HepG2 (cell line): Measurements from ENCODE around the gene COPB2. TPM values are rescaled to one million over a fixed set of nuclear protein-coding genes. Genes with fewer than 3 reads are reported as not detected.

Experiments
- AKAP8 ChIP-seq: sonication (generic); formaldehyde crosslinking; IDR thresholded peaks from 2 replicates; pipeline ENCODE4 v1.5.1; 2020; ENCODE audit warnings: mild to moderate bottlenecking, missing genetic modification reagents
- CREM ChIP-seq, 2 experiments: sonication (generic) in 1 of 2; formaldehyde crosslinking in 1 of 2; IDR thresholded peaks; 2 replicates each; pipeline versions ENCODE4 v1.4.0 to v1.6.1; 2016 to 2020; ENCODE audit warnings: antibody characterized with exemption in 1 of 2, mild to moderate bottlenecking in 1 of 2, missing genetic modification reagents in 1 of 2
- HNRNPH1 ChIP-seq: fragments of 200-400 bp; formaldehyde crosslinking; optimal IDR thresholded peaks from 2 replicates; pipeline ENCODE3; 2017; ENCODE audit warnings: mild to moderate bottlenecking, low read depth, low read length
- KDM5A ChIP-seq: fragments of 200-600 bp; sonication (generic); IDR thresholded peaks from 2 replicates; pipeline ENCODE4 v1.7.0; 2018; ENCODE audit warnings: antibody characterized with exemption, mild to moderate bottlenecking, low read length, borderline replicate concordance
- KLF11 ChIP-seq: IDR thresholded peaks from 2 replicates; pipeline ENCODE4 v1.6.1; 2016; ENCODE audit warnings: missing compliant biosample characterization
- MED13 ChIP-seq: sonication (generic); formaldehyde crosslinking; IDR thresholded peaks from 2 replicates; pipeline ENCODE4 v1.5.0; 2020; ENCODE audit warnings: missing genetic modification reagents
- MIER3 ChIP-seq: IDR thresholded peaks from 2 replicates; pipeline ENCODE4 v1.6.1; 2016; ENCODE audit warnings: missing compliant biosample characterization, borderline replicate concordance
- RFXANK ChIP-seq: IDR thresholded peaks from 2 replicates; pipeline ENCODE4 v1.6.1; 2016
- SMAD1 ChIP-seq: sonication (generic); formaldehyde crosslinking; IDR thresholded peaks from 2 replicates; pipeline ENCODE4 v1.4.0; 2020; ENCODE audit warnings: missing genetic modification reagents, low read depth, mild to moderate bottlenecking, borderline replicate concordance
- SRSF4 ChIP-seq: fragments of 200-400 bp; formaldehyde crosslinking; IDR thresholded peaks from one replicate; pipeline ENCODE4 v1.6.1; 2018; ENCODE audit warnings: mild to moderate bottlenecking, low read depth, low read length, moderate library complexity; ENCODE audit not compliant: poor library complexity, severe bottlenecking
- ZNF253 ChIP-seq: sonication (generic); formaldehyde crosslinking; IDR thresholded peaks from 2 replicates; pipeline ENCODE4 v1.8.0; 2022; ENCODE audit warnings: mild to moderate bottlenecking, missing genetic modification reagents, borderline replicate concordance
- ZNF3 ChIP-seq: IDR thresholded peaks from 2 replicates; pipeline ENCODE4 v1.7.0; 2017; ENCODE audit warnings: inconsistent platforms
- ZNF558 ChIP-seq: sonication (generic); formaldehyde crosslinking; IDR thresholded peaks from 2 replicates; pipeline ENCODE4 v1.9.0; 2022; ENCODE audit warnings: mild to moderate bottlenecking, missing genetic modification reagents, borderline replicate concordance
- ZNF720 ChIP-seq: sonication (generic); formaldehyde crosslinking; IDR thresholded peaks from 2 replicates; pipeline ENCODE4 v1.4.0; 2020; ENCODE audit warnings: missing genetic modification reagents
- ZNF773 ChIP-seq: sonication (generic); formaldehyde crosslinking; IDR thresholded peaks from 2 replicates; pipeline ENCODE4 v1.4.0; 2020; ENCODE audit warnings: missing genetic modification reagents, borderline replicate concordance
- polyA plus RNA-seq, 8 experiments: library from polyadenylated mRNA; depleted of rRNA in 3 of 8; stranded (reverse) in 7 of 8; unstranded in 1 of 8; fragments of >200 nt; fragmentation: Illumina TruSeq in 4 of 8; extraction: Trizol in 4 of 8; gene quantifications; 2 replicates each; pipeline versions ENCODE4 v1.2.1 to v1.2.3, GENCODE V29; 2011 to 2016; ENCODE audit warnings: low read depth in 4 of 8, missing spikeins in 1 of 8, mixed read lengths in 1 of 8; ENCODE audit not compliant: insufficient read depth in 1 of 8
- total RNA-seq, 5 experiments: library from RNA; depleted of rRNA; stranded (reverse); fragments of >200 nt; fragmentation: Illumina TruSeq; extraction: Trizol; gene quantifications; 2 replicates each; pipeline ENCODE4 v1.2.3, GENCODE V29; 2016; ENCODE audit warnings: low read depth in 1 of 5
- TF ChIP-seq, protein P1 (sequence below): sonication (generic); formaldehyde crosslinking; IDR thresholded peaks from 2 replicates; pipeline ENCODE4 v1.4.0; 2020; ENCODE audit warnings: mild to moderate bottlenecking, missing genetic modification reagents, borderline replicate concordance
- TF ChIP-seq, protein P2 (sequence below): sonication (generic); formaldehyde crosslinking; IDR thresholded peaks from 2 replicates; pipeline ENCODE4 v1.4.0; 2020; ENCODE audit warnings: missing genetic modification reagents, mild to moderate bottlenecking, borderline replicate concordance
- TF ChIP-seq, protein P3 (sequence below): sonication (generic); formaldehyde crosslinking; conservative IDR thresholded peaks from 2 replicates; pipeline ENCODE4 v1.8.0; 2022; ENCODE audit warnings: low read depth, missing genetic modification reagents
- TF ChIP-seq, protein P4 (sequence below): sonication (generic); formaldehyde crosslinking; IDR thresholded peaks from 2 replicates; pipeline ENCODE4 v1.4.0; 2020; ENCODE audit warnings: missing genetic modification reagents
- TF ChIP-seq, protein P5 (sequence below): sonication (generic); formaldehyde crosslinking; IDR thresholded peaks from 2 replicates; pipeline ENCODE4 v1.4.0; 2020; ENCODE audit warnings: mild to moderate bottlenecking, missing genetic modification reagents

COPB2 gene
- total and polyA plus RNA-seq, 2 of the 13 experiments (the other 11 are each of a cell fraction or from before 2014, with no cell fraction given), result 83.3 to 217 TPM

DNA sequence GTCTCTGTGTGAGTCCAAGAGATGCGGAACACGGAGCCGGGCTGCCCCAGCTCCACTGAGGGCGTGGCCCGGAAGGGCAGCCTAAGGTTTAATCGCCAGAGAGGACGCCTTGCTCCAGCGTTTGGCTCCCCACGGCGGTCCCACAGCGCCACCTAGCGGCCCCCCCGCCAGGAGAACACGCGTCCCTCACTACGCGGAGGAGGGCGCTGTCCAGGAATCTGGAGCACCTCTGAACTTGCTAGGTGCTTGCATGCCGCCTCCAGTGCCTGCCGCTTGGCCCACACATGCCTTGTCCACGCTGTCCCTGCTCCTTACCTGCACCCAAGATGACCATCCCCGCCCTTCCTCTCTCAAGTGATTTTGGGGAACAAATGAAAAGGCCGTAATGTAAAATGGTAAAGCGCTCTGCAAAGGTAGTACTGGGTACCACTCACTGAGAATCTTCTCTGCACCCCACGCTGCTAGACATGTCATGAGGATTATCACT, 60.0 kb downstream of the COPB2 start (continued):
- TF ChIP-seq ZNF3 (CRISPR knock-in tag), result no peak
- TF ChIP-seq, protein P1, sequence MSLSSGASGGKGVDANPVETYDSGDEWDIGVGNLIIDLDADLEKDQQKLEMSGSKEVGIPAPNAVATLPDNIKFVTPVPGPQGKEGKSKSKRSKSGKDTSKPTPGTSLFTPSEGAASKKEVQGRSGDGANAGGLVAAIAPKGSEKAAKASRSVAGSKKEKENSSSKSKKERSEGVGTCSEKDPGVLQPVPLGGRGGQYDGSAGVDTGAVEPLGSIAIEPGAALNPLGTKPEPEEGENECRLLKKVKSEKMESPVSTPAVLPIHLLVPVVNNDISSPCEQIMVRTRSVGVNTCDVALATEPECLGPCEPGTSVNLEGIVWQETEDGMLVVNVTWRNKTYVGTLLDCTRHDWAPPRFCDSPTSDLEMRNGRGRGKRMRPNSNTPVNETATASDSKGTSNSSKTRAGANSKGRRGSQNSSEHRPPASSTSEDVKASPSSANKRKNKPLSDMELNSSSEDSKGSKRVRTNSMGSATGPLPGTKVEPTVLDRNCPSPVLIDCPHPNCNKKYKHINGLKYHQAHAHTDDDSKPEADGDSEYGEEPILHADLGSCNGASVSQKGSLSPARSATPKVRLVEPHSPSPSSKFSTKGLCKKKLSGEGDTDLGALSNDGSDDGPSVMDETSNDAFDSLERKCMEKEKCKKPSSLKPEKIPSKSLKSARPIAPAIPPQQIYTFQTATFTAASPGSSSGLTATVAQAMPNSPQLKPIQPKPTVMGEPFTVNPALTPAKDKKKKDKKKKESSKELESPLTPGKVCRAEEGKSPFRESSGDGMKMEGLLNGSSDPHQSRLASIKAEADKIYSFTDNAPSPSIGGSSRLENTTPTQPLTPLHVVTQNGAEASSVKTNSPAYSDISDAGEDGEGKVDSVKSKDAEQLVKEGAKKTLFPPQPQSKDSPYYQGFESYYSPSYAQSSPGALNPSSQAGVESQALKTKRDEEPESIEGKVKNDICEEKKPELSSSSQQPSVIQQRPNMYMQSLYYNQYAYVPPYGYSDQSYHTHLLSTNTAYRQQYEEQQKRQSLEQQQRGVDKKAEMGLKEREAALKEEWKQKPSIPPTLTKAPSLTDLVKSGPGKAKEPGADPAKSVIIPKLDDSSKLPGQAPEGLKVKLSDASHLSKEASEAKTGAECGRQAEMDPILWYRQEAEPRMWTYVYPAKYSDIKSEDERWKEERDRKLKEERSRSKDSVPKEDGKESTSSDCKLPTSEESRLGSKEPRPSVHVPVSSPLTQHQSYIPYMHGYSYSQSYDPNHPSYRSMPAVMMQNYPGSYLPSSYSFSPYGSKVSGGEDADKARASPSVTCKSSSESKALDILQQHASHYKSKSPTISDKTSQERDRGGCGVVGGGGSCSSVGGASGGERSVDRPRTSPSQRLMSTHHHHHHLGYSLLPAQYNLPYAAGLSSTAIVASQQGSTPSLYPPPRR (CRISPR knock-in tag), result no peak
- TF ChIP-seq, protein P2, sequence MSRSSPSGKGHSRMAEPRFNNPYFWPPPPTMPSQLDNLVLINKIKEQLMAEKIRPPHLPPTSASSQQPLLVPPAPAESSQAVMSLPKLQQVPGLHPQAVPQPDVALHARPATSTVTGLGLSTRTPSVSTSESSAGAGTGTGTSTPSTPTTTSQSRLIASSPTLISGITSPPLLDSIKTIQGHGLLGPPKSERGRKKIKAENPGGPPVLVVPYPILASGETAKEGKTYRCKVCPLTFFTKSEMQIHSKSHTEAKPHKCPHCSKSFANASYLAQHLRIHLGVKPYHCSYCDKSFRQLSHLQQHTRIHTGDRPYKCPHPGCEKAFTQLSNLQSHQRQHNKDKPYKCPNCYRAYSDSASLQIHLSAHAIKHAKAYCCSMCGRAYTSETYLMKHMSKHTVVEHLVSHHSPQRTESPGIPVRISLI (CRISPR knock-in tag), result peak; percentile 30; the same call in 1 of the 2 replicates
- TF ChIP-seq, protein P3, sequence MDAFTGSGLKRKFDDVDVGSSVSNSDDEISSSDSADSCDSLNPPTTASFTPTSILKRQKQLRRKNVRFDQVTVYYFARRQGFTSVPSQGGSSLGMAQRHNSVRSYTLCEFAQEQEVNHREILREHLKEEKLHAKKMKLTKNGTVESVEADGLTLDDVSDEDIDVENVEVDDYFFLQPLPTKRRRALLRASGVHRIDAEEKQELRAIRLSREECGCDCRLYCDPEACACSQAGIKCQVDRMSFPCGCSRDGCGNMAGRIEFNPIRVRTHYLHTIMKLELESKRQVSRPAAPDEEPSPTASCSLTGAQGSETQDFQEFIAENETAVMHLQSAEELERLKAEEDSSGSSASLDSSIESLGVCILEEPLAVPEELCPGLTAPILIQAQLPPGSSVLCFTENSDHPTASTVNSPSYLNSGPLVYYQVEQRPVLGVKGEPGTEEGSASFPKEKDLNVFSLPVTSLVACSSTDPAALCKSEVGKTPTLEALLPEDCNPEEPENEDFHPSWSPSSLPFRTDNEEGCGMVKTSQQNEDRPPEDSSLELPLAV (CRISPR knock-in tag), result no peak
- no peak for TF ChIP-seq KLF11
- TF ChIP-seq KDM5A, result no peak
- no peak for TF ChIP-seq HNRNPH1
- TF ChIP-seq AKAP8 (CRISPR knock-in tag), result no peak
- TF ChIP-seq, protein P4, sequence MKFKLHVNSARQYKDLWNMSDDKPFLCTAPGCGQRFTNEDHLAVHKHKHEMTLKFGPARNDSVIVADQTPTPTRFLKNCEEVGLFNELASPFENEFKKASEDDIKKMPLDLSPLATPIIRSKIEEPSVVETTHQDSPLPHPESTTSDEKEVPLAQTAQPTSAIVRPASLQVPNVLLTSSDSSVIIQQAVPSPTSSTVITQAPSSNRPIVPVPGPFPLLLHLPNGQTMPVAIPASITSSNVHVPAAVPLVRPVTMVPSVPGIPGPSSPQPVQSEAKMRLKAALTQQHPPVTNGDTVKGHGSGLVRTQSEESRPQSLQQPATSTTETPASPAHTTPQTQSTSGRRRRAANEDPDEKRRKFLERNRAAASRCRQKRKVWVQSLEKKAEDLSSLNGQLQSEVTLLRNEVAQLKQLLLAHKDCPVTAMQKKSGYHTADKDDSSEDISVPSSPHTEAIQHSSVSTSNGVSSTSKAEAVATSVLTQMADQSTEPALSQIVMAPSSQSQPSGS (CRISPR knock-in tag), result peak; percentile 63; the same call in 1 of the 2 replicates
- no peak for TF ChIP-seq ZNF773 (CRISPR knock-in tag)
- no peak for TF ChIP-seq MED13
- TF ChIP-seq ZNF720 (CRISPR knock-in tag), result no peak
- no peak for TF ChIP-seq ZNF253
- TF ChIP-seq SRSF4, result no peak
- TF ChIP-seq ZNF558 (CRISPR knock-in tag), result no peak
- TF ChIP-seq RFXANK (CRISPR knock-in tag), result no peak
- peak; percentile 45; the same call in 1 of the 2 replicates for TF ChIP-seq MIER3
- no peak; the same call in 1 of the 2 replicates for TF ChIP-seq CREM (IDR thresholded peaks at IDR 0.05)
- TF ChIP-seq CREM (CRISPR knock-in tag; IDR thresholded peaks at IDR 0.05), result no peak
- TF ChIP-seq, protein P5, sequence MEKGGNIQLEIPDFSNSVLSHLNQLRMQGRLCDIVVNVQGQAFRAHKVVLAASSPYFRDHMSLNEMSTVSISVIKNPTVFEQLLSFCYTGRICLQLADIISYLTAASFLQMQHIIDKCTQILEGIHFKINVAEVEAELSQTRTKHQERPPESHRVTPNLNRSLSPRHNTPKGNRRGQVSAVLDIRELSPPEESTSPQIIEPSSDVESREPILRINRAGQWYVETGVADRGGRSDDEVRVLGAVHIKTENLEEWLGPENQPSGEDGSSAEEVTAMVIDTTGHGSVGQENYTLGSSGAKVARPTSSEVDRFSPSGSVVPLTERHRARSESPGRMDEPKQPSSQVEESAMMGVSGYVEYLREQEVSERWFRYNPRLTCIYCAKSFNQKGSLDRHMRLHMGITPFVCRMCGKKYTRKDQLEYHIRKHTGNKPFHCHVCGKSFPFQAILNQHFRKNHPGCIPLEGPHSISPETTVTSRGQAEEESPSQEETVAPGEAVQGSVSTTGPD (CRISPR knock-in tag), result no peak
- TF ChIP-seq SMAD1 (CRISPR knock-in tag), result peak; percentile 33; the same call in 1 of the 2 replicates
